HCT116 (cell line): ENCODE results near the gene PTPRQ. TPM values are rescaled to one million over a fixed set of nuclear protein-coding genes. Genes with fewer than 3 reads are reported as not detected.

Experiments used
- ATAC-seq: fragments of 200-7000 bp; cut with Tn5 transposase; 2 replicates; pipeline ENCODE4 v1.9.1; 2020; ENCODE audit warnings: mild to moderate bottlenecking, moderate library complexity
- BruUV-seq: library from RNA; stranded (reverse); fragments of 400-500 nt; replicated peaks from 2 replicates; lab custom pipeline; 2021; lab: Mats Ljungman, UMichigan
- CTCF ChIA-PET: fragments of 300-600 bp; sonication (Branson Sonifier 250); formaldehyde crosslinking; loops from one replicate; lab custom pipeline; 2021; ENCODE audit warnings: antibody characterized with exemption; lab: Charles Lee
- POLR2A ChIA-PET: fragments of 300-600, 350-600 bp; sonication (Branson Sonifier 250); formaldehyde crosslinking; loops from one replicate; lab custom pipeline; 2021; ENCODE audit warnings: antibody characterized with exemption; lab: Charles Lee
- RAD21 ChIA-PET, 2 experiments: fragments of 300-600 bp; sonication (Branson Sonifier 250); formaldehyde crosslinking; loops; one replicate each; lab custom pipeline; 2023; ENCODE audit warnings: low total read pairs in 2 of 2; ENCODE audit not compliant: uncharacterized antibody in 2 of 2, unreplicated experiment in 2 of 2, low non-redundant PET in 1 of 2; lab: Charles Lee
- DNase-seq: peaks from one replicate; pipeline ENCODE4 v3.0.0-alpha.2; 2010; ENCODE audit warnings: low read depth, low spot score
- H2AFZ ChIP-seq: fragments of 200-600 bp; shearing (Covaris generic), sonication (generic); 2 replicates; pipeline ENCODE4 v1.6.1; 2017; ENCODE audit warnings: low read depth, mixed run types, mixed read lengths, antibody characterized with exemption, low read length; ENCODE audit not compliant: poor library complexity, severe bottlenecking
- H3K27ac ChIP-seq: 2 replicates; pipeline ENCODE4 v1.5.1; 2012; ENCODE audit warnings: low read depth, low read length
- H3K27me3 ChIP-seq: fragments of 200-600 bp; sonication (generic); 2 replicates; pipeline ENCODE4 v1.6.1; 2016; ENCODE audit warnings: mixed run types, low read length, mixed read lengths; ENCODE audit not compliant: insufficient read depth
- H3K36me3 ChIP-seq, 2 experiments: fragments of 200-500 bp in 1 of 2; fragments of 200-600 bp in 1 of 2; sonication (Bioruptor generic) in 1 of 2; sonication (generic) in 1 of 2; 2 replicates each; pipeline versions ENCODE4 v1.5.1 to v1.6.1; 2014 to 2016; ENCODE audit warnings: low read length in 2 of 2, inconsistent platforms in 1 of 2, mixed read lengths in 1 of 2, mixed run types in 1 of 2; ENCODE audit not compliant: insufficient read depth in 2 of 2, control insufficient read depth in 1 of 2
- H3K4me1 ChIP-seq, 2 experiments: fragments of 200-600 bp in 1 of 2; sonication (generic) in 1 of 2; 2 replicates each; pipeline versions ENCODE4 v1.5.1 to v1.6.1; 2012 to 2017; ENCODE audit warnings: low read length in 2 of 2, inconsistent platforms in 1 of 2, mild to moderate bottlenecking in 1 of 2, mixed read lengths in 1 of 2, mixed run types in 1 of 2, moderate library complexity in 1 of 2; ENCODE audit not compliant: insufficient read depth in 2 of 2, control insufficient read depth in 1 of 2
- H3K4me2 ChIP-seq: fragments of 200-600 bp; sonication (generic); 2 replicates; pipeline ENCODE4 v1.6.1; 2017; ENCODE audit warnings: mixed run types, low read length, mixed read lengths
- H3K4me3 ChIP-seq, 2 experiments: fragments of 200-600 bp in 1 of 2; sonication (generic) in 1 of 2; replicated peaks in 1 of 2; 2 replicates each; pipeline ENCODE4 v1.5.1; 2011 to 2016; ENCODE audit warnings: low read length in 2 of 2, control low read depth in 1 of 2, low read depth in 1 of 2, mild to moderate bottlenecking in 1 of 2, mixed read lengths in 1 of 2, mixed run types in 1 of 2
- H3K79me2 ChIP-seq: fragments of 200-600 bp; sonication (generic); 2 replicates; pipeline ENCODE4 v1.6.1; 2017; ENCODE audit warnings: mild to moderate bottlenecking, mixed run types, low read length, moderate library complexity, mixed read lengths; ENCODE audit not compliant: insufficient read depth
- H3K9ac ChIP-seq: fragments of 200-600 bp; sonication (generic); 2 replicates; pipeline ENCODE4 v1.6.1; 2016; ENCODE audit warnings: low read length, mixed read lengths
- H3K9me2 ChIP-seq: fragments of 200-600 bp; sonication (generic), shearing (Covaris generic); 2 replicates; pipeline ENCODE4 v1.6.1; 2017; ENCODE audit warnings: mixed run types, mild to moderate bottlenecking, moderate library complexity; ENCODE audit not compliant: insufficient read depth
- H3K9me3 ChIP-seq, 2 experiments: fragments of 200-500 bp in 1 of 2; fragments of 200-600 bp in 1 of 2; sonication (Bioruptor generic) in 1 of 2; sonication (generic) in 1 of 2; 2 replicates each; pipeline ENCODE4 v1.6.1; 2014 to 2017; ENCODE audit warnings: low read length in 2 of 2, mixed read lengths in 2 of 2, inconsistent platforms in 1 of 2, low read depth in 1 of 2, mild to moderate bottlenecking in 1 of 2, mixed run types in 1 of 2, moderate library complexity in 1 of 2; ENCODE audit not compliant: control insufficient read depth in 1 of 2, insufficient read depth in 1 of 2
- H4K20me1 ChIP-seq: fragments of 200-600 bp; sonication (generic), shearing (Covaris generic); 2 replicates; pipeline ENCODE4 v1.6.1; 2017; ENCODE audit warnings: mixed run types, mild to moderate bottlenecking, moderate library complexity; ENCODE audit not compliant: insufficient read depth
- ELF1 ChIP-seq: IDR thresholded peaks from 2 replicates; pipeline ENCODE4 v1.6.1; 2012; ENCODE audit warnings: low read depth, borderline replicate concordance
- EZH2phosphoT487 ChIP-seq: fragments of 200-600 bp; IDR thresholded peaks from 2 replicates; pipeline ENCODE4 v1.6.1; 2018; ENCODE audit warnings: antibody characterized with exemption, borderline replicate concordance
- JUND ChIP-seq: IDR thresholded peaks from 2 replicates; pipeline ENCODE4 v1.6.1; 2012
- POLR2AphosphoS5 ChIP-seq: IDR thresholded peaks from 2 replicates; pipeline ENCODE4 v1.6.1; 2011; ENCODE audit warnings: mild to moderate bottlenecking, low read depth, low read length, moderate library complexity
- REST ChIP-seq: IDR thresholded peaks from 2 replicates; pipeline ENCODE4 v1.6.1; 2012; ENCODE audit warnings: low read depth
- SIN3A ChIP-seq: IDR thresholded peaks from 2 replicates; pipeline ENCODE4 v1.6.1; 2012; ENCODE audit warnings: low read depth
- SP1 ChIP-seq: IDR thresholded peaks from 2 replicates; pipeline ENCODE4 v1.6.1; 2012; ENCODE audit warnings: low read depth
- SRF ChIP-seq: IDR thresholded peaks from 2 replicates; pipeline ENCODE4 v1.6.1; 2012; ENCODE audit warnings: low read depth
- YY1 ChIP-seq: IDR thresholded peaks from 2 replicates; pipeline ENCODE4 v1.6.1; 2011; ENCODE audit warnings: low read length, low read depth, moderate library complexity, mild to moderate bottlenecking; ENCODE audit not compliant: insufficient replicate concordance; ENCODE audit errors: extremely low read depth
- ZBTB33 ChIP-seq: IDR thresholded peaks from 2 replicates; pipeline ENCODE4 v1.6.1; 2011; ENCODE audit warnings: mild to moderate bottlenecking, low read length, moderate library complexity; ENCODE audit not compliant: insufficient replicate concordance; ENCODE audit errors: extremely low read depth
- ZFX ChIP-seq: fragments of 450-650 bp; IDR thresholded peaks from 2 replicates; pipeline ENCODE4 v1.6.1; 2017
- intact Hi-C: fragments of 100-400 bp; cut with micrococcal nuclease; formaldehyde crosslinking; loops from 2 replicates; pipeline ENCODE4 v1.10.0; 2022
- total RNA-seq: library from RNA; stranded (reverse); gene quantifications from one replicate; pipeline ENCODE4 v1.2.1, GENCODE V29; 2021; ENCODE audit not compliant: unreplicated experiment

The PTPRQ gene
- total RNA-seq, 1 experiment from 2014 or later, result not detected

- intact Hi-C loops, result no loop called here
- 0 out of 2 replicates have a peak, but pooled peaks cover 6% of the 10 kb centered on the region for H3K27me3 ChIP-seq
- no peak overlapping the region for H2AFZ ChIP-seq
- H3K4me1 ChIP-seq, result no peaks in the 10 kb centered on the region
- no peak overlapping the region for H3K4me3 ChIP-seq
- no peak overlapping the region for H3K27ac ChIP-seq
- H3K79me2 ChIP-seq, result no peaks in the 10 kb centered on the region
- H3K9ac ChIP-seq, result no peak overlapping the region
- H3K4me2 ChIP-seq, result no peak overlapping the region
- no peaks in the 10 kb centered on the region; the same call in 1 of the 2 replicates for H4K20me1 ChIP-seq
- no peaks in the 10 kb centered on the region for H3K9me2 ChIP-seq
- CTCF ChIA-PET, result no interaction called here
- TF ChIP-seq EZH2phosphoT487 (no peak), SIN3A (no peak), SP1 (no peak), REST (no peak), SRF (no peak), JUND (no peak), ELF1 (no peak)
- no peak for ATAC-seq
- H3K9me3 ChIP-seq, result no peaks in the 10 kb centered on the region
- no peak for DNase-seq
- H3K36me3 ChIP-seq, result no peaks in the 10 kb centered on the region
- POLR2A ChIA-PET, result no interaction called here
- RAD21 ChIA-PET, result no interaction called here
- no TSS peak for BruUV-seq
Observed at GRCh38 chr12:80580254-80580653, 136.2 kb downstream of the PTPRQ start.

- Histone ChIP-seq H3K9ac (no peak overlapping the region), H3K4me1 (no peaks in the 10 kb centered on the region), H3K9me3 (no peaks in the 10 kb centered on the region), H3K9me2 (no peaks in the 10 kb centered on the region), H4K20me1 (no peaks in the 10 kb centered on the region; the same call in 1 of the 2 replicates), H2AFZ (no peak overlapping the region), H3K27me3 (0 out of 2 replicates have a peak, but pooled peaks cover 6% of the 10 kb centered on the region), H3K4me3 (no peak overlapping the region), H3K4me2 (no peak overlapping the region), H3K27ac (no peak overlapping the region), H3K36me3 (no peaks in the 10 kb centered on the region), H3K79me2 (no peaks in the 10 kb centered on the region)
- CTCF ChIA-PET, result no interaction called here
- RAD21 ChIA-PET, result no interaction called here
- intact Hi-C loops, result no loop called here
- ATAC-seq, result no peak
- BruUV-seq, result no TSS peak
- DNase-seq, result no peak
- POLR2A ChIA-PET, result no interaction called here
- no peak for TF ChIP-seq YY1
- TF ChIP-seq ZBTB33, result no peak
- no peak for TF ChIP-seq EZH2phosphoT487
- TF ChIP-seq REST, result no peak
- TF ChIP-seq POLR2AphosphoS5, result no peak
- no peak for TF ChIP-seq ZFX
Observed at GRCh38 chr12:80581783-80582182, 137.7 kb downstream of the PTPRQ start.
